MM.1S (cell line): Measurements from ENCODE around the gene HOMER2.

Experiments
- EZH2phosphoT487 ChIP-seq: fragments of 300-600 bp; sonication (generic); IDR thresholded peaks from 2 replicates; pipeline ENCODE4 v1.6.1; 2018; ENCODE audit warnings: antibody characterized with exemption, low read length
- TF ChIP-seq, protein P1 (sequence below): fragments of 300-600 bp; sonication (generic); IDR thresholded peaks from 2 replicates; pipeline ENCODE4 v1.5.1; 2016; ENCODE audit warnings: antibody characterized with exemption, low read length, mixed read lengths

DNA sequence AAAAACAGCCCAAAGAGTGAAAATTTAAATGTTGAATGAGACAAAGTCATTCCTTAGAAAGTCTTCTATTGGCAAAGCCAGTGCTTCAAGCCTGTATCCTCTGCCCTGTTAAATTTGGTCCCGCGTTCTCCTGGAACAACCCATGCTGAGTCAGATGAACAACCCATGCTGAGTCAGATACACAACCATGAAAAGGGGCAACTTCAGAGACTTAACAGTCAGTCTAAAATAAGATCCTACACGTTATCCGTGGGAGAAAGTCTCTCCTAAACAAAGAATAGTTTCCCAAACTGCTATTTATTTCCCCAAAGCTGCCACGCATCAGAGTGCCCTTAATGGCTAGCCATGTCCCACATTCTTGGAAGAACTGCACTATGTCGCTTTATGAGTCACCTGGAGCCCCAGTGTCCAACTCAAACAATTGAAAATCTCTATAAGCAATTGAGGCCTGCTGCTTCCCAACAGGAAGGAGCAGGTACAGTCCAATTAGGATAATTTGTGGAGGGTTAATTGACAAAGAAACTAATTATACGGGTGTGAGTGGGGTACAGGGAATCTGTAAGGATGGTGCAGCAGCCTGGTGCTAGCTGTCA, 77.0 kb downstream of the HOMER2 start:
- TF ChIP-seq, protein P1, sequence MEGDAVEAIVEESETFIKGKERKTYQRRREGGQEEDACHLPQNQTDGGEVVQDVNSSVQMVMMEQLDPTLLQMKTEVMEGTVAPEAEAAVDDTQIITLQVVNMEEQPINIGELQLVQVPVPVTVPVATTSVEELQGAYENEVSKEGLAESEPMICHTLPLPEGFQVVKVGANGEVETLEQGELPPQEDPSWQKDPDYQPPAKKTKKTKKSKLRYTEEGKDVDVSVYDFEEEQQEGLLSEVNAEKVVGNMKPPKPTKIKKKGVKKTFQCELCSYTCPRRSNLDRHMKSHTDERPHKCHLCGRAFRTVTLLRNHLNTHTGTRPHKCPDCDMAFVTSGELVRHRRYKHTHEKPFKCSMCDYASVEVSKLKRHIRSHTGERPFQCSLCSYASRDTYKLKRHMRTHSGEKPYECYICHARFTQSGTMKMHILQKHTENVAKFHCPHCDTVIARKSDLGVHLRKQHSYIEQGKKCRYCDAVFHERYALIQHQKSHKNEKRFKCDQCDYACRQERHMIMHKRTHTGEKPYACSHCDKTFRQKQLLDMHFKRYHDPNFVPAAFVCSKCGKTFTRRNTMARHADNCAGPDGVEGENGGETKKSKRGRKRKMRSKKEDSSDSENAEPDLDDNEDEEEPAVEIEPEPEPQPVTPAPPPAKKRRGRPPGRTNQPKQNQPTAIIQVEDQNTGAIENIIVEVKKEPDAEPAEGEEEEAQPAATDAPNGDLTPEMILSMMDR: no peak
- TF ChIP-seq EZH2phosphoT487: no peak
